Ovary (tissue), 9 donors: ENCODE results near the gene AUH. TPM values are rescaled to one million over a fixed set of nuclear protein-coding genes. Genes with fewer than 3 reads are reported as not detected.

Experiments
- DNase-seq, 5 donors: peaks; one replicate each; pipeline ENCODE4 v3.0.0-alpha.2; 2019 to 2020
- H3K27ac ChIP-seq, 2 donors: fragments of 200-600 bp; one replicate each; pipeline versions ENCODE4 v1.5.1 to v1.8.0; 2019 to 2022
- H3K27me3 ChIP-seq: fragments of 200-600 bp; one replicate; pipeline ENCODE4 v1.8.0; 2022
- H3K36me3 ChIP-seq: fragments of 200-600 bp; sonication (generic); one replicate; pipeline ENCODE4 v1.5.1; 2019
- H3K4me1 ChIP-seq: one replicate; pipeline ENCODE4 v1.8.1; 2013; ENCODE audit warnings: mild to moderate bottlenecking, moderate library complexity; ENCODE audit not compliant: insufficient read depth
- H3K4me3 ChIP-seq: fragments of 200-600 bp; sonication (generic); one replicate; pipeline ENCODE4 v1.5.1; 2017
- H3K9me3 ChIP-seq, 2 donors: fragments of 200-600 bp in 1 of 2; sonication (generic) in 1 of 2; one replicate each; pipeline versions ENCODE4 v1.5.1 to v1.8.1; 2013 to 2019; ENCODE audit warnings: mild to moderate bottlenecking in 1 of 2, moderate library complexity in 1 of 2
- CTCF ChIP-seq, 3 donors: fragments of 450-650 bp in 2 of 3; fragments of 200-600 bp in 1 of 3; IDR thresholded peaks; one replicate each; pipeline versions ENCODE4 v1.5.1 to v1.8.0; 2016 to 2022; ENCODE audit warnings: antibody characterized with exemption in 3 of 3, mild to moderate bottlenecking in 1 of 3
- EP300 ChIP-seq: sonication (generic); formaldehyde crosslinking; IDR thresholded peaks from one replicate; pipeline ENCODE4 v1.6.1; 2017; ENCODE audit warnings: antibody characterized with exemption
- POLR2A ChIP-seq: fragments of 450-650 bp; IDR thresholded peaks from one replicate; pipeline ENCODE4 v1.6.1; 2017; ENCODE audit warnings: antibody characterized with exemption, mild to moderate bottlenecking, moderate library complexity
- WGBS, 3 donors: extraction: QIAGEN DNeasy Blood & Tissue Kit in 1 of 3; methylation state at CpG; one replicate each; pipeline versions ENCODE4 v1.1.5 to v1.1.7; 2013 to 2017; 5-methylcytosine and 5-hydroxymethylcytosine counted together
- intact Hi-C, 4 donors: fragments of 100-400 bp; cut with DNase I; formaldehyde crosslinking; loops; one replicate each; pipeline versions ENCODE4 v1.11.0 to v1.15.1; 2022 to 2023
- polyA plus RNA-seq, 2 donors: library from polyadenylated mRNA; stranded (reverse); fragments of 200-250 nt in 1 of 2; fragments of 350-450 nt in 1 of 2; fragmentation: Illumina TruSeq in 1 of 2; extraction: RNeasy Lipid Tissue Mini Kit (QIAGEN cat#74804) in 1 of 2; gene quantifications; one replicate each; pipeline ENCODE4 v1.2.3, GENCODE V29; 2013 to 2014
- total RNA-seq, 7 donors: library from RNA; depleted of rRNA in 2 of 7; stranded (reverse); fragments of >200 nt in 2 of 7; fragmentation: NEBNext Ultra II Directional in 3 of 7; extraction: Animal tissue kit (Norgen Biotek cat#: 25700) in 3 of 7; gene quantifications; one replicate each; pipeline versions ENCODE4 v1.1.0 to v1.2.4, GENCODE V29; 2016 to 2023
- donor health status: DM: no; HTN: no; CAD: no; lungs with moderate emphysema.
- donor health status: DM: no; HTN: no; CAD: no.
- donor health status: Bipolar disorder and iron deficiency.
- donor health status: DM: yes; HTN: yes; CAD: no.
- donor health status: DM: no; HTN: no; CAD: no.
- donor health status: DM: yes; HTN: yes; CAD: no.

Gene AUH
- total and polyA plus RNA-seq, 9 donors: 12.0 to 48.5 (median 18.6) TPM

- Histone ChIP-seq H3K36me3 (no peaks in the 10 kb centered on the region), H3K4me3 (no peak overlapping the region), H3K4me1 (no peaks in the 10 kb centered on the region), H3K27ac (no peak overlapping the region), H3K9me3 (no peaks in the 10 kb centered on the region), H3K27me3 (no peaks in the 10 kb centered on the region)
- no peak for DNase-seq
- TF ChIP-seq POLR2A (no peak), EP300 (no peak), CTCF (IDR thresholded peaks at IDR 0.05) (no peak)
- 83 to 90% (median 88%) methylated on average over 4 of the region's 4 CpGs for WGBS, 3 donors
- intact Hi-C loops: no loop called here
These were observed 48.9 kb downstream of the AUH start for GRCh38 chr9:91312717-91313325.

GRCh38 chr9:91310037-91310436 lies 51.7 kb downstream of the AUH start:
- no peak for DNase-seq
- Histone ChIP-seq H3K9me3 (no peaks in the 10 kb centered on the region), H3K36me3 (no peaks in the 10 kb centered on the region), H3K4me3 (no peak overlapping the region), H3K27me3 (no peaks in the 10 kb centered on the region), H3K4me1 (no peaks in the 10 kb centered on the region), H3K27ac (no peak overlapping the region)
- TF ChIP-seq EP300: no peak
- TF ChIP-seq POLR2A: no peak
- no peak for TF ChIP-seq CTCF (IDR thresholded peaks at IDR 0.05)
- 97 to 100% (median 97%) methylated on average over 2 of the region's 2 CpGs for WGBS, 3 donors
- intact Hi-C loops: no loop called here

- H3K36me3 ChIP-seq: no peaks in the 10 kb centered on the region
- no peaks in the 10 kb centered on the region for H3K4me1 ChIP-seq
- TF ChIP-seq EP300 (no peak), POLR2A (no peak), CTCF (IDR thresholded peaks at IDR 0.05) (no peak)
- DNase-seq: no peak
- intact Hi-C loops: no loop called here
- H3K9me3 ChIP-seq: no peaks in the 10 kb centered on the region
- WGBS, 3 donors: 90 to 97% (median 93%) methylated on average over 2 of the region's 2 CpGs
- H3K4me3 ChIP-seq: no peak overlapping the region
- H3K27ac ChIP-seq: no peak overlapping the region
- no peaks in the 10 kb centered on the region for H3K27me3 ChIP-seq
These were observed 53.5 kb downstream of the AUH start for GRCh38 chr9:91308191-91308590.

DNA sequence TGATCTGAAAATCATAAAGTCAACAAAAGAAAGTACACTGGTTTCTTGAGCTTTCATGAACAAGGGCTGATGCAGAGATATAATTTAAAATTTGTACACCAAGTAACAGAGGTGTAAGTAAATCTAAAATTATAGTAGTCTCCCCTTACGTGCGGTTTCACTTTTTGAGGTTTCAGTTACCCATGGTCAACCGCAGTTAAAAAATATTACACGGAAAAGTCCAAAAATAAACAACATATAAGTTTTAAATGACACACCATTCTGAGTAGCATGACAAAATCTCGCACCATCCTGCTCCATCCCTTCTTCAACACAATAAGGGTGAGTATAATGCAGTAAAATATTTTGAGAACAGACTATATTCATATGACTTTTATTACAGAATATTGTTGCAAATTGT lies 54.4 kb downstream of the AUH start:
- DNase-seq: no peak
- Histone ChIP-seq H3K27ac (no peak overlapping the region), H3K27me3 (no peaks in the 10 kb centered on the region), H3K4me3 (no peak overlapping the region), H3K36me3 (no peaks in the 10 kb centered on the region), H3K4me1 (peaks cover 3% of the 10 kb centered on the region), H3K9me3 (no peaks in the 10 kb centered on the region)
- 95 to 97% (median 96%) methylated on average over 5 of the region's 5 CpGs for WGBS, 3 donors
- no peak for TF ChIP-seq POLR2A
- intact Hi-C loops: no loop called here

DNA sequence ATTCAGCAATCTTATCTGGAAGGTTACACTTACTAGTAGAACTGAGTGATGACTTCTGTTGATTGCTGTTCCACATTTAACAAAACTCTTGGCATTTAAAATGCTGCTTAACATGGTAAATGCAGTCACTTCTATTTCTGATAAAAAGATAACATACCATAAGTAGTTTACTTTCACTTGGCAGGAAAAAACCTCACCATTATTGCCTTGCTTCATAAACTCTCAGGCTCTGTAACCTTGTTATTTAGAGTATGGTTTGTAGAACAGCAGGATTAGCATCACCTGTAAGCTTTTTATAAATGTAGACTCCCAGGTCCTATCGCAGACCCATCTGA lies 55.5 kb downstream of the AUH start:
- WGBS, 3 donors: 96 to 100% (median 99%) methylated on average over 1 of the region's 1 CpG
- DNase-seq: no peak
- H3K4me3 ChIP-seq: no peak overlapping the region
- intact Hi-C loops: no loop called here
- no peaks in the 10 kb centered on the region for H3K36me3 ChIP-seq
- no peaks in the 10 kb centered on the region for H3K9me3 ChIP-seq
- H3K27me3 ChIP-seq: no peaks in the 10 kb centered on the region
- TF ChIP-seq POLR2A (no peak), CTCF (IDR thresholded peaks at IDR 0.05) (no peak), EP300 (no peak)
- H3K4me1 ChIP-seq: peaks cover 5% of the 10 kb centered on the region
- H3K27ac ChIP-seq: no peak overlapping the region
